K562 (cell line): ENCODE results near the gene STMND1. TPM values are rescaled to one million over a fixed set of nuclear protein-coding genes. Genes with fewer than 3 reads are reported as not detected.
"Not testable (repeated sequence)": the region's sequence is repeated elsewhere in the genome, so short reads cannot be mapped to it uniquely, and the experiment has no call there.

Experiments
- ATAC-seq: fragments of 200-7000 bp; cut with Tn5 transposase; 3 replicates; pipeline ENCODE4 v1.9.1; 2020; ENCODE audit warnings: moderate library complexity
- BruUV-seq: library from RNA; stranded (reverse); fragments of 400-500 nt; replicated peaks from 2 replicates; lab custom pipeline; 2021; lab: Mats Ljungman, UMichigan
- CTCF ChIA-PET: fragments of 300-600 bp; formaldehyde crosslinking; extraction: SDS; loops from one replicate; lab custom pipeline; 2021; ENCODE audit warnings: low intra/inter-chr PET ratio; lab: Yijun Ruan, JAX
- POLR2A ChIA-PET: fragments of 300-600, 350-650 bp; sonication (Branson Sonifier 250); formaldehyde crosslinking; extraction: SDS; loops from one replicate; lab custom pipeline; 2021; ENCODE audit warnings: antibody characterized with exemption, inconsistent platforms; lab: Yijun Ruan, JAX
- DNase-seq, 4 experiments: peaks; one replicate each; pipeline versions ENCODE4 v3.0.0 to v3.0.0-alpha.2; 2011 to 2018; ENCODE audit warnings: low spot score in 3 of 4, mixed read lengths in 3 of 4; ENCODE audit errors: extremely low read depth in 1 of 4
- FAIRE-seq: peaks from 2 replicates; lab custom pipeline; 2011; peaks lifted over from hg19 to GRCh38; lab: Jason Lieb, UNC
- H2AFZ ChIP-seq: 2 replicates; pipeline ENCODE4 v1.6.0; 2011; ENCODE audit warnings: low read depth, low read length, control low read depth, inconsistent platforms
- H3K27ac ChIP-seq: fragments of 200-600 bp; 3 replicates; pipeline ENCODE4 v1.8.0; 2011; ENCODE audit warnings: low read depth, mild to moderate bottlenecking, control low read depth, inconsistent platforms, low read length, moderate library complexity, mixed read lengths; ENCODE audit errors: extremely low read depth
- H3K27me3 ChIP-seq, 2 experiments: fragments of 300-600 bp in 1 of 2; 2 replicates in 1 of 2; 3 replicates in 1 of 2; pipeline versions ENCODE4 v1.6.0 to v1.8.0; 2011; ENCODE audit warnings: inconsistent platforms in 2 of 2, low read length in 2 of 2, mild to moderate bottlenecking in 1 of 2, mixed read lengths in 1 of 2, moderate library complexity in 1 of 2; ENCODE audit not compliant: control insufficient read depth in 2 of 2, insufficient read depth in 2 of 2
- H3K36me3 ChIP-seq: fragments of 300-600 bp; 3 replicates; pipeline ENCODE4 v1.8.0; 2011; ENCODE audit warnings: mild to moderate bottlenecking, low read length, inconsistent platforms; ENCODE audit not compliant: control insufficient read depth, insufficient read depth
- H3K4me1 ChIP-seq, 2 experiments: fragments of 200-600 bp in 1 of 2; replicated peaks in 1 of 2; 2 replicates in 1 of 2; 3 replicates in 1 of 2; pipeline versions ENCODE4 v1.5.1 to v1.8.0; 2011; ENCODE audit warnings: inconsistent platforms in 2 of 2, low read length in 2 of 2, mild to moderate bottlenecking in 1 of 2, mixed read lengths in 1 of 2, moderate library complexity in 1 of 2; ENCODE audit not compliant: control insufficient read depth in 2 of 2, insufficient read depth in 2 of 2
- H3K4me2 ChIP-seq: 2 replicates; pipeline ENCODE4 v1.6.1; 2011; ENCODE audit warnings: low read length, control low read depth, inconsistent platforms, mixed read lengths; ENCODE audit not compliant: insufficient read depth
- H3K4me3 ChIP-seq: fragments of 200-600 bp; sonication (generic), shearing (Covaris generic); 2 replicates; pipeline ENCODE4 v1.5.1; 2016; ENCODE audit warnings: control low read depth, inconsistent platforms
- H3K79me2 ChIP-seq: fragments of 200-600 bp; 3 replicates; pipeline ENCODE4 v1.8.0; 2011; ENCODE audit warnings: low read length, inconsistent platforms; ENCODE audit not compliant: control insufficient read depth, insufficient read depth
- H3K9ac ChIP-seq, 2 experiments: 2 replicates each; pipeline versions ENCODE4 v1.6.0 to v1.6.1; 2011; ENCODE audit warnings: low read depth in 2 of 2, low read length in 2 of 2, control low read depth in 1 of 2, inconsistent platforms in 1 of 2, mild to moderate bottlenecking in 1 of 2, mixed read lengths in 1 of 2; ENCODE audit not compliant: insufficient read depth in 1 of 2
- H3K9me1 ChIP-seq: one replicate; pipeline ENCODE4 v1.6.0; 2011; ENCODE audit warnings: inconsistent platforms, mild to moderate bottlenecking, low read length, moderate library complexity; ENCODE audit not compliant: control insufficient read depth, insufficient read depth
- H3K9me3 ChIP-seq: replicated peaks from 2 replicates; pipeline ENCODE4 v1.5.1; 2011; ENCODE audit warnings: low read depth, low read length, inconsistent platforms; ENCODE audit not compliant: control insufficient read depth, insufficient read depth
- H4K20me1 ChIP-seq: replicated peaks from 2 replicates; pipeline ENCODE4 v1.6.1; 2011; ENCODE audit warnings: low read length, inconsistent platforms, mixed read lengths; ENCODE audit not compliant: control insufficient read depth, insufficient read depth
- BRF1 ChIP-seq: IDR thresholded peaks from 3 replicates; pipeline ENCODE4 v1.6.1; 2011; ENCODE audit warnings: borderline replicate concordance, mild to moderate bottlenecking; ENCODE audit not compliant: insufficient read length; ENCODE audit errors: extremely low read depth
- MAFK ChIP-seq: IDR thresholded peaks from 2 replicates; pipeline ENCODE4 v1.6.1; 2011; ENCODE audit warnings: low read length, improper control_type of control experiment
- MIER1 ChIP-seq: fragments of 450-650 bp; IDR thresholded peaks from 2 replicates; pipeline ENCODE4 v1.6.1; 2016; ENCODE audit warnings: antibody characterized with exemption, mild to moderate bottlenecking, low read depth
- ZNF217 ChIP-seq: sonication (generic); formaldehyde crosslinking; IDR thresholded peaks from 2 replicates; pipeline ENCODE4 v1.8.0; 2022; ENCODE audit warnings: mild to moderate bottlenecking, missing genetic modification reagents
- ZNF707 ChIP-seq: fragments of 250-450 bp; sonication (Bioruptor Pico); conservative IDR thresholded peaks from 2 replicates; pipeline ENCODE4 v1.8.0; 2022; ENCODE audit warnings: inconsistent platforms, mild to moderate bottlenecking, moderate library complexity
- WGBS: fragments of 100-300 bp; shearing (Covaris generic); methylation state at CpG from one replicate; pipeline ENCODE4 v1.1.6; 2016; ENCODE audit warnings: low coverage, mixed read lengths; ENCODE audit not compliant: insufficient coverage; ENCODE audit errors: missing lambda C conversion rate; 5-methylcytosine and 5-hydroxymethylcytosine counted together
- in situ Hi-C: fragments of 300-500 bp; cut with MboI; formaldehyde crosslinking; loops from 4 replicates; pipeline ENCODE4 v1.15.0; 2018; ENCODE audit warnings: inconsistent platforms, mixed read lengths
- intact Hi-C: fragments of 100-400 bp; cut with micrococcal nuclease; formaldehyde crosslinking; loops from 2 replicates; pipeline ENCODE4 v1.14.2; 2022
- polyA plus RNA-seq, 8 experiments: library from polyadenylated mRNA; depleted of rRNA in 4 of 8; stranded (reverse) in 5 of 8; unstranded in 3 of 8; fragments of >200 nt; fragmentation: Nextera tagmentation in 2 of 8; fragmentation: Illumina TruSeq in 1 of 8; extraction: Ambion mirVana in 2 of 8; extraction: Trizol in 1 of 8; gene quantifications; 2 replicates each; pipeline versions ENCODE4 v1.2.1 to v1.2.3, GENCODE V29; 2011 to 2014; ENCODE audit warnings: inconsistent platforms in 1 of 8, missing spikeins in 1 of 8
- total RNA-seq, 7 experiments: library from RNA; depleted of rRNA in 6 of 7; stranded (reverse); fragments of >200 nt in 6 of 7; fragmentation: Illumina TruSeq in 2 of 7; extraction: Trizol in 2 of 7; gene quantifications; 2 replicates each; pipeline versions ENCODE4 v1.2.1 to v1.2.3, GENCODE V29; 2011 to 2021; ENCODE audit warnings: low replicate concordance in 1 of 7
- TF ChIP-seq, protein P1 (sequence below): sonication (generic); formaldehyde crosslinking; IDR thresholded peaks from 2 replicates; pipeline ENCODE4 v1.8.1; 2023; ENCODE audit warnings: mild to moderate bottlenecking, missing genetic modification reagents, moderate library complexity
- TF ChIP-seq, protein P2 (sequence below): fragments of 250-450 bp; sonication (Bioruptor Pico); IDR thresholded peaks from 2 replicates; pipeline ENCODE4 v1.5.1; 2021; ENCODE audit warnings: mild to moderate bottlenecking

The STMND1 gene
- total and polyA plus RNA-seq, 9 of the 15 experiments (the other 6 are each of a cell fraction or from before 2014, with no cell fraction given): not detected

DNA sequence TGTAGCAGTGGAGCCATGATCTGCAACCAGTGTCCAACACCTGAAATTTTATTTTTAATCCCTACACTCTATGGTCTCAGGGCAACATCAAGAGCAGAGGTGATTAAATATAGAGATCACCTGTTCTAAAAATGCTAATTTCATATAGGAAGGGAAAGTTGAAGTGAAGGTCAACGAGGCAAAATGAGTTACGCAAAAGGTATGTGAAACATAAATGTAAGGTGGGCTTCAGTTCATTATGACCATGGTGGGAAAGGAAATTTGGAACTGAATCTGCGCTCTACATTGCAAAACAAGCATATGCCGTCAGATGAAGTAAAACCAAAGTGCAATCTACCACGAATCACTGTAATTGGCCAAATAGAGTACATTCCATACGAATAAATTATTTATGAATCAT, 35.2 kb upstream of the STMND1 start (continued):
- TF ChIP-seq, protein P1, sequence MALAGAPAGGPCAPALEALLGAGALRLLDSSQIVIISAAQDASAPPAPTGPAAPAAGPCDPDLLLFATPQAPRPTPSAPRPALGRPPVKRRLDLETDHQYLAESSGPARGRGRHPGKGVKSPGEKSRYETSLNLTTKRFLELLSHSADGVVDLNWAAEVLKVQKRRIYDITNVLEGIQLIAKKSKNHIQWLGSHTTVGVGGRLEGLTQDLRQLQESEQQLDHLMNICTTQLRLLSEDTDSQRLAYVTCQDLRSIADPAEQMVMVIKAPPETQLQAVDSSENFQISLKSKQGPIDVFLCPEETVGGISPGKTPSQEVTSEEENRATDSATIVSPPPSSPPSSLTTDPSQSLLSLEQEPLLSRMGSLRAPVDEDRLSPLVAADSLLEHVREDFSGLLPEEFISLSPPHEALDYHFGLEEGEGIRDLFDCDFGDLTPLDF (CRISPR knock-in tag): no peak
- TF ChIP-seq, protein P2, sequence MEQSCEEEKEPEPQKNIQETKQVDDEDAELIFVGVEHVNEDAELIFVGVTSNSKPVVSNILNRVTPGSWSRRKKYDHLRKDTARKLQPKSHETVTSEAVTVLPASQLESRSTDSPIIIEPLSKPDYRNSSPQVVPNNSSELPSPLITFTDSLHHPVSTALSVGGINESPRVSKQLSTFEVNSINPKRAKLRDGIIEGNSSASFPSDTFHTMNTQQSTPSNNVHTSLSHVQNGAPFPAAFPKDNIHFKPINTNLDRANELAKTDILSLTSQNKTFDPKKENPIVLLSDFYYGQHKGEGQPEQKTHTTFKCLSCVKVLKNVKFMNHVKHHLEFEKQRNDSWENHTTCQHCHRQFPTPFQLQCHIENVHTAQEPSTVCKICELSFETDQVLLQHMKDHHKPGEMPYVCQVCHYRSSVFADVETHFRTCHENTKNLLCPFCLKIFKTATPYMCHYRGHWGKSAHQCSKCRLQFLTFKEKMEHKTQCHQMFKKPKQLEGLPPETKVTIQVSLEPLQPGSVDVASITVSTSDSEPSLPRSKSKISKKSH (CRISPR knock-in tag): no peak
- TF ChIP-seq MAFK (no peak), ZNF217 (CRISPR knock-in tag) (no peak), MIER1 (no peak), BRF1 (no peak)

DNA sequence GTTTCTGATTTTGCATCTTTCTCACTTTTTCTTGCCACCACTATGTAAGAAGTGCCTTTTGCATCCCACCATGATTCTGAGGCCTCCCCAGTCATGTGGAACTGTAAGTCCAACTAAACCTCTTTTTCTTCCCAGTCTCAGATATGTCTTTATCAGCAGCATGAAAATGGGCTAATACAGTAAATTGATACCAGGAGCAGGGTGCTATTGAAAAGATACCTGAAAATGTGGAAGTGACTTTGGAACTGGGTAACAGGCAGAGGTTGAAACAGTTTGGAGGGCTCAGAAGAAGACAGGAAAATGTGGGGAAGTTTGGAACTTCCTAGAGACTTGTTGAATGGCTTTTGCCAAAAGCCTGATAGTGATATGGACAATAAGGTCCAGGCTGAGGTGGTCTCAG, 32.9 kb upstream of the STMND1 start:
- peak; percentile 75 for TF ChIP-seq ZNF707 (CRISPR knock-in tag)
- H4K20me1 ChIP-seq, H3K9ac ChIP-seq, H3K27me3 ChIP-seq, intact Hi-C loops, H3K36me3 ChIP-seq, H3K9me3 ChIP-seq, CTCF ChIA-PET, FAIRE-seq, BruUV-seq, in situ Hi-C loops, H3K4me2 ChIP-seq, H3K27ac ChIP-seq, H3K9me1 ChIP-seq, POLR2A ChIA-PET, H3K4me1 ChIP-seq, H3K4me3 ChIP-seq, H3K79me2 ChIP-seq, DNase-seq, ATAC-seq, H2AFZ ChIP-seq: not testable (repeated sequence)

DNA sequence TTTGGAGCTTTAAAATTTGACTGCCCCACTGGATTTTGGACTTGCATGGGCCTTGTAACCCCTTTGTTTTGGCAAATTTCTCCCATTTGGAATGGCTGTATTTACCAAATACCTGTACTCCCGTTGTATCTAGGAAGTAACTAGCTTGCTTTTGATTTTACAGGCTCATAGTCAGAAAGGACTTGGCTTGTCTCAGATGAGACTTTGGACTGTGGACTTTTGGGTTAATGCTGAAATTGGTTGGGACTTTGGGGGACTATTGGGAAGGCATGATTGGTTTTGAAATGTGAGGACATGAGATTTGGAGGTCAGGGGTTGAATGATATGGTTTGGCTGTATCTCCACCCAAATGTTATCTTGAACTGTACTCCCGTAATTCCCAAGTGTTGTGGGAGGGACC, 31.4 kb upstream of the STMND1 start:
- in situ Hi-C loops, H3K27me3 ChIP-seq, CTCF ChIA-PET, H3K27ac ChIP-seq, intact Hi-C loops, FAIRE-seq, H3K9me1 ChIP-seq, DNase-seq, ATAC-seq, H3K9me3 ChIP-seq, H3K9ac ChIP-seq, H3K4me1 ChIP-seq, BruUV-seq, H2AFZ ChIP-seq, H3K4me2 ChIP-seq, H3K79me2 ChIP-seq, H4K20me1 ChIP-seq, H3K36me3 ChIP-seq, H3K4me3 ChIP-seq, POLR2A ChIA-PET: not testable (repeated sequence)
- WGBS: 4% methylated on average over 2 of the region's 2 CpGs
